ENCODE data around the gene CREBZF.
"Not testable (repeated sequence)": the region's sequence is repeated elsewhere in the genome, so short reads cannot be mapped to it uniquely, and the experiment has no call there.

Gene CREBZF

GRCh38 chr11:85626496-85626895 lies 38.4 kb downstream of the CREBZF start:
- H3K9ac ChIP-seq (ENCODE audit: low read depth, low read length, poor library complexity): no peak overlapping the region
- no peak overlapping the region for H3K4me2 ChIP-seq (ENCODE audit: insufficient read depth, low read length, poor library complexity, severe bottlenecking)
- no peak overlapping the region for H3K18ac ChIP-seq (ENCODE audit: low read length)
- no peak overlapping the region for H2BK15ac ChIP-seq (ENCODE audit: low read length)
- no peaks in the 10 kb centered on the region for H3K27me3 ChIP-seq (ENCODE audit: control insufficient read depth in 3 of 3, insufficient read depth in 3 of 3, low read depth in 1 of 3, low read length in 3 of 3)
- H3K4ac ChIP-seq (ENCODE audit: low read length): no peak overlapping the region
- no peak overlapping the region for H3K27ac ChIP-seq (replicated peaks; ENCODE audit: low read length)
- H3K14ac ChIP-seq (ENCODE audit: low read length): no peak overlapping the region
- H3K4me1 ChIP-seq (ENCODE audit: control insufficient read depth in 2 of 2, insufficient read depth in 1 of 2, low read depth in 1 of 2, low read length in 2 of 2): peaks cover 4 to 6% of the 10 kb centered on the region in 2 donors
- no peak overlapping the region for H4K91ac ChIP-seq (ENCODE audit: low read depth, low read length, poor library complexity)
- peak overlapping the region in 1 of 2 donors; percentile 71 for H3K4me3 ChIP-seq (ENCODE audit: low read length in 2 of 2)
- no peaks in the 10 kb centered on the region for H3K9me3 ChIP-seq (replicated peaks in 1 of 2; ENCODE audit: control insufficient read depth in 2 of 2, insufficient read depth in 1 of 2, low read depth in 1 of 2, low read length in 2 of 2)
- H2BK12ac ChIP-seq (ENCODE audit: low read length): no peak overlapping the region
- H3K79me1 ChIP-seq (ENCODE audit: low read depth, low read length): no peaks in the 10 kb centered on the region
- no peak overlapping the region for H3K23ac ChIP-seq (ENCODE audit: low read depth, low read length, poor library complexity)
- WGBS, 2 donors (ENCODE audit: extremely low coverage in 2 of 2, insufficient read length in 2 of 2, insufficient replicate concordance in 1 of 2): no CpG with 5 or more reads among the region's 2 CpGs
- no peak overlapping the region for H4K8ac ChIP-seq (ENCODE audit: low read depth, low read length)
- no peak overlapping the region for H2BK5ac ChIP-seq (ENCODE audit: low read length)
- H2BK120ac ChIP-seq (ENCODE audit: low read depth, low read length): no peak overlapping the region
- H3K36me3 ChIP-seq (replicated peaks in 1 of 2; ENCODE audit: control insufficient read depth in 2 of 2, insufficient read depth in 2 of 2, low read length in 2 of 2): peaks cover 0 to 13% of the 10 kb centered on the region in 2 donors
- peak overlapping the region; percentile 97 for H2AFZ ChIP-seq (ENCODE audit: low read length)
- H2AK5ac ChIP-seq (ENCODE audit: low read depth, low read length): no peak overlapping the region
- no peak for DNase-seq (ENCODE audit: low spot score)

- H3K27me3 ChIP-seq (ENCODE audit: control insufficient read depth in 3 of 3, insufficient read depth in 3 of 3, low read depth in 1 of 3, low read length in 3 of 3): no peaks in the 10 kb centered on the region
- no peaks in the 10 kb centered on the region for H3K36me3 ChIP-seq (replicated peaks in 1 of 2; ENCODE audit: control insufficient read depth in 2 of 2, insufficient read depth in 2 of 2, low read length in 2 of 2)
- H2BK5ac ChIP-seq (ENCODE audit: low read length): no peak overlapping the region
- no peaks in the 10 kb centered on the region for H3K9me3 ChIP-seq (replicated peaks in 1 of 2; ENCODE audit: control insufficient read depth in 2 of 2, insufficient read depth in 1 of 2, low read depth in 1 of 2, low read length in 2 of 2)
- no peak overlapping the region for H2BK15ac ChIP-seq (ENCODE audit: low read length)
- H3K4ac ChIP-seq (ENCODE audit: low read length): no peak overlapping the region
- no peak overlapping the region for H3K4me3 ChIP-seq (ENCODE audit: low read length in 2 of 2)
- no peak for DNase-seq (ENCODE audit: low spot score)
- no peak overlapping the region for H3K27ac ChIP-seq (replicated peaks; ENCODE audit: low read length)
- H4K91ac ChIP-seq (ENCODE audit: low read depth, low read length, poor library complexity): no peak overlapping the region
- no peak overlapping the region for H2AFZ ChIP-seq (ENCODE audit: low read length)
- no peak overlapping the region for H4K8ac ChIP-seq (ENCODE audit: low read depth, low read length)
- no peaks in the 10 kb centered on the region for H3K79me1 ChIP-seq (ENCODE audit: low read depth, low read length)
- H3K18ac ChIP-seq (ENCODE audit: low read length): no peak overlapping the region
- no peaks in the 10 kb centered on the region for H3K4me1 ChIP-seq (ENCODE audit: control insufficient read depth in 2 of 2, insufficient read depth in 1 of 2, low read depth in 1 of 2, low read length in 2 of 2)
- no CpG with 5 or more reads among the region's 3 CpGs for WGBS, 2 donors (ENCODE audit: extremely low coverage in 2 of 2, insufficient read length in 2 of 2, insufficient replicate concordance in 1 of 2)
- no peak overlapping the region for H3K23ac ChIP-seq (ENCODE audit: low read depth, low read length, poor library complexity)
- no peak overlapping the region for H2BK120ac ChIP-seq (ENCODE audit: low read depth, low read length)
- no peak overlapping the region for H2BK12ac ChIP-seq (ENCODE audit: low read length)
- H2AK5ac ChIP-seq (ENCODE audit: low read depth, low read length): no peak overlapping the region
- no peak overlapping the region for H3K4me2 ChIP-seq (ENCODE audit: insufficient read depth, low read length, poor library complexity, severe bottlenecking)
- no peak overlapping the region for H3K9ac ChIP-seq (ENCODE audit: low read depth, low read length, poor library complexity)
- H3K14ac ChIP-seq (ENCODE audit: low read length): no peak overlapping the region
Measured at GRCh38 chr11:85620256-85620655, 44.7 kb downstream of the CREBZF start.

- Histone ChIP-seq H3K36me3 (replicated peaks in 1 of 2; ENCODE audit: control insufficient read depth in 2 of 2, insufficient read depth in 2 of 2, low read length in 2 of 2) (no peaks in the 10 kb centered on the region), H2BK120ac (ENCODE audit: low read depth, low read length) (no peak overlapping the region), H3K14ac (ENCODE audit: low read length) (no peak overlapping the region), H2AFZ (ENCODE audit: low read length) (no peak overlapping the region), H2BK15ac (ENCODE audit: low read length) (no peak overlapping the region), H4K91ac (ENCODE audit: low read depth, low read length, poor library complexity) (no peak overlapping the region), H3K4ac (ENCODE audit: low read length) (no peak overlapping the region), H3K23ac (ENCODE audit: low read depth, low read length, poor library complexity) (no peak overlapping the region), H3K4me2 (ENCODE audit: insufficient read depth, low read length, poor library complexity, severe bottlenecking) (no peak overlapping the region), H2BK12ac (ENCODE audit: low read length) (no peak overlapping the region), H3K9me3 (replicated peaks in 1 of 2; ENCODE audit: control insufficient read depth in 2 of 2, insufficient read depth in 1 of 2, low read depth in 1 of 2, low read length in 2 of 2) (no peaks in the 10 kb centered on the region), H2AK5ac (ENCODE audit: low read depth, low read length) (no peak overlapping the region), H3K79me1 (ENCODE audit: low read depth, low read length) (no peaks in the 10 kb centered on the region), H4K8ac (ENCODE audit: low read depth, low read length) (no peak overlapping the region), H3K9ac (ENCODE audit: low read depth, low read length, poor library complexity) (no peak overlapping the region), H3K4me1 (ENCODE audit: control insufficient read depth in 2 of 2, insufficient read depth in 1 of 2, low read depth in 1 of 2, low read length in 2 of 2) (no peaks in the 10 kb centered on the region), H3K27me3 (ENCODE audit: control insufficient read depth in 3 of 3, insufficient read depth in 3 of 3, low read depth in 1 of 3, low read length in 3 of 3) (no peaks in the 10 kb centered on the region), H3K18ac (ENCODE audit: low read length) (no peak overlapping the region), H3K4me3 (ENCODE audit: low read length in 2 of 2) (no peak overlapping the region), H3K27ac (replicated peaks; ENCODE audit: low read length) (no peak overlapping the region), H2BK5ac (ENCODE audit: low read length) (no peak overlapping the region)
- no peak for DNase-seq (ENCODE audit: low spot score)
- WGBS, 2 donors (ENCODE audit: extremely low coverage in 2 of 2, insufficient read length in 2 of 2, insufficient replicate concordance in 1 of 2): no CpG with 5 or more reads among the region's 6 CpGs
Measured at GRCh38 chr11:85619499-85619898, 45.4 kb downstream of the CREBZF start.

GRCh38 chr11:85611643-85612042 lies 53.3 kb downstream of the CREBZF start:
- H3K4me2 ChIP-seq (ENCODE audit: insufficient read depth, low read length, poor library complexity, severe bottlenecking); H3K14ac ChIP-seq (ENCODE audit: low read length); H2BK15ac ChIP-seq (ENCODE audit: low read length); H4K91ac ChIP-seq (ENCODE audit: low read depth, low read length, poor library complexity); H3K27me3 ChIP-seq (ENCODE audit: control insufficient read depth in 3 of 3, insufficient read depth in 3 of 3, low read depth in 1 of 3, low read length in 3 of 3); H3K36me3 ChIP-seq (replicated peaks in 1 of 2; ENCODE audit: control insufficient read depth in 2 of 2, insufficient read depth in 2 of 2, low read length in 2 of 2); H3K9ac ChIP-seq (ENCODE audit: low read depth, low read length, poor library complexity); H3K4ac ChIP-seq (ENCODE audit: low read length); H2AFZ ChIP-seq (ENCODE audit: low read length); H3K79me1 ChIP-seq (ENCODE audit: low read depth, low read length); H2BK12ac ChIP-seq (ENCODE audit: low read length); H2BK120ac ChIP-seq (ENCODE audit: low read depth, low read length); H3K27ac ChIP-seq (replicated peaks; ENCODE audit: low read length); H2BK5ac ChIP-seq (ENCODE audit: low read length); H3K9me3 ChIP-seq (replicated peaks in 1 of 2; ENCODE audit: control insufficient read depth in 2 of 2, insufficient read depth in 1 of 2, low read depth in 1 of 2, low read length in 2 of 2); H3K4me1 ChIP-seq (ENCODE audit: control insufficient read depth in 2 of 2, insufficient read depth in 1 of 2, low read depth in 1 of 2, low read length in 2 of 2); H2AK5ac ChIP-seq (ENCODE audit: low read depth, low read length); H3K4me3 ChIP-seq (ENCODE audit: low read length in 2 of 2); H3K18ac ChIP-seq (ENCODE audit: low read length); H4K8ac ChIP-seq (ENCODE audit: low read depth, low read length); H3K23ac ChIP-seq (ENCODE audit: low read depth, low read length, poor library complexity); DNase-seq (ENCODE audit: low spot score): not testable (repeated sequence)
- no CpG with 5 or more reads among the region's 2 CpGs for WGBS, 2 donors (ENCODE audit: extremely low coverage in 2 of 2, insufficient read length in 2 of 2, insufficient replicate concordance in 1 of 2)
